Measurements from ENCODE around the gene DLX4. TPM values are rescaled to one million over a fixed set of nuclear protein-coding genes. Genes with fewer than 3 reads are reported as not detected.

Gene DLX4
- total RNA-seq, 1 experiment from 2014 or later: 0.44 TPM

GRCh38 chr17:49958723-49959122 lies 10.3 kb upstream of the DLX4 start:
- POLR2A ChIA-PET (ENCODE audit: unreplicated experiment): no interaction called here
- no peaks in the 10 kb centered on the region for H3F3A ChIP-seq (ENCODE audit: low read length, unreplicated experiment)
- no peaks in the 10 kb centered on the region for H3K79me2 ChIP-seq (ENCODE audit: low read length)
- intact Hi-C loops (cut with micrococcal nuclease): no loop called here
- no TSS peak for BruUV-seq (replicated peaks)
- H3K9me3 ChIP-seq (ENCODE audit: low read length): no peaks in the 10 kb centered on the region
- no peak overlapping the region for H3K4me3 ChIP-seq (ENCODE audit: low read length)
- CTCF ChIA-PET: no interaction called here
- peaks cover 4% of the 10 kb centered on the region; the same call in 1 of the 2 replicates for H3K27me3 ChIP-seq (ENCODE audit: low read length)
- DNase-seq (peak; percentile 53), ATAC-seq (peak; percentile 22; the same call in 1 of the 2 replicates)
- no peak overlapping the region for H3K27ac ChIP-seq (ENCODE audit: low read length)
- H3K4me2 ChIP-seq (ENCODE audit: low read length): 0 out of 2 replicates have a peak overlapping the region, but pooled peaks have one; percentile 12
- H3K4me1 ChIP-seq (ENCODE audit: insufficient read depth, low read length): peaks cover 13% of the 10 kb centered on the region
- no peak overlapping the region for H3K9ac ChIP-seq (ENCODE audit: low read length)
- no peak overlapping the region for H2AFZ ChIP-seq (ENCODE audit: low read length)
- no peaks in the 10 kb centered on the region for H4K20me1 ChIP-seq (ENCODE audit: low read length)
- TF ChIP-seq CTCF (conservative IDR thresholded peaks at IDR 0.05; ENCODE audit: low read depth, low read length) (no peak), EZH2phosphoT487 (IDR thresholded peaks at IDR 0.05; ENCODE audit: borderline replicate concordance, low read length) (no peak), EZH2 (IDR thresholded peaks at IDR 0.05; ENCODE audit: low read length, unreplicated experiment) (no peak)
- no peaks in the 10 kb centered on the region for H3K36me3 ChIP-seq (ENCODE audit: low read depth, low read length)
- no peaks in the 10 kb centered on the region for H3K9me2 ChIP-seq (replicated peaks; ENCODE audit: low read length)

DNA sequence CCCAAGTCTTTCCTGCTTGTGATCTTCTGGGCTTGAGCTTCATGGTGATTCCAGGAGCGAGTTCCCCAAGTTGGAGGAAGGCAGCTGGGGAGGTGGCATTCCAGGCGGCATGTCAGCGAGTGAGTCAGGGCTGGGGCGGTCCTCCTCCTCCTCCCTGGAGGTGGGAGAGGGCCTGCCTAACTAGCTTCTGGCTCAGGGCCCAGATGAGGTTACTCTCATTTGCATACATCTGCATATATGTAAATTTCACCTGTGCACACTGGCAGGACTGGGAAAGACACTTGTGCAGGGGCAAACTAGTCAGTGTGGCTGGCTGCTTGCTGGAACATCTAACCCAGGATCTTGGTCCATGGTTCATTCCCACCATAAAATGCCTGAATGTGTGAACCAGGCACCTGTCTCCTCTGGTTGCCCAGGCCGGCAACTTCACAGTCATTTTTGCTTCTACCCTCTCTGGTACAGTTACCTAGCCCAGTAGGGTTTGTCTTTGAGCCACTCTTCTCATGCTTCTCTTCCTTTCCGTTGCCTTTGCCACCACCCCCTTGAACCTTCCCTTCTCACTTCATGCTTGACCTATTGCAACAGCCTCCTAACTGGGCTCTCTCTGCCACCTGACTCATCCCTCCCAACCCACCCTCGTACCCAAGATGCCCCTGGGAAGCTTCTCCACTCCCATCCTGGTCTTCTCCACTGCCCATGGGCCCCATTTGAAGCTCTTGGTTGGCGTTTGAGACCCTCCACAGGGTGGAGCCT lies 9.6 kb upstream of the DLX4 start:
- Histone ChIP-seq H3K27me3 (ENCODE audit: low read length) (peaks cover 9% of the 10 kb centered on the region; the same call in 1 of the 2 replicates), H3K9me3 (ENCODE audit: low read length) (no peaks in the 10 kb centered on the region), H3K36me3 (ENCODE audit: low read depth, low read length) (no peaks in the 10 kb centered on the region), H3K4me3 (ENCODE audit: low read length) (no peak overlapping the region), H3K4me1 (ENCODE audit: insufficient read depth, low read length) (peaks cover 13% of the 10 kb centered on the region), H3K4me2 (ENCODE audit: low read length) (0 out of 2 replicates have a peak overlapping the region, but pooled peaks have one; percentile 12), H3K27ac (ENCODE audit: low read length) (no peak overlapping the region), H3K9ac (ENCODE audit: low read length) (no peak overlapping the region), H2AFZ (ENCODE audit: low read length) (no peak overlapping the region), H3F3A (ENCODE audit: low read length, unreplicated experiment) (no peaks in the 10 kb centered on the region), H3K79me2 (ENCODE audit: low read length) (no peaks in the 10 kb centered on the region), H4K20me1 (ENCODE audit: low read length) (no peaks in the 10 kb centered on the region), H3K9me2 (replicated peaks; ENCODE audit: low read length) (no peaks in the 10 kb centered on the region)
- POLR2A ChIA-PET (ENCODE audit: unreplicated experiment): no interaction called here
- CTCF ChIA-PET: no interaction called here
- intact Hi-C loops (cut with micrococcal nuclease): no loop called here
- ATAC-seq: peak; percentile 54
- DNase-seq: peak; percentile 71
- no peak for TF ChIP-seq EZH2phosphoT487 (IDR thresholded peaks at IDR 0.05; ENCODE audit: borderline replicate concordance, low read length)
- BruUV-seq (replicated peaks): no TSS peak

DNA sequence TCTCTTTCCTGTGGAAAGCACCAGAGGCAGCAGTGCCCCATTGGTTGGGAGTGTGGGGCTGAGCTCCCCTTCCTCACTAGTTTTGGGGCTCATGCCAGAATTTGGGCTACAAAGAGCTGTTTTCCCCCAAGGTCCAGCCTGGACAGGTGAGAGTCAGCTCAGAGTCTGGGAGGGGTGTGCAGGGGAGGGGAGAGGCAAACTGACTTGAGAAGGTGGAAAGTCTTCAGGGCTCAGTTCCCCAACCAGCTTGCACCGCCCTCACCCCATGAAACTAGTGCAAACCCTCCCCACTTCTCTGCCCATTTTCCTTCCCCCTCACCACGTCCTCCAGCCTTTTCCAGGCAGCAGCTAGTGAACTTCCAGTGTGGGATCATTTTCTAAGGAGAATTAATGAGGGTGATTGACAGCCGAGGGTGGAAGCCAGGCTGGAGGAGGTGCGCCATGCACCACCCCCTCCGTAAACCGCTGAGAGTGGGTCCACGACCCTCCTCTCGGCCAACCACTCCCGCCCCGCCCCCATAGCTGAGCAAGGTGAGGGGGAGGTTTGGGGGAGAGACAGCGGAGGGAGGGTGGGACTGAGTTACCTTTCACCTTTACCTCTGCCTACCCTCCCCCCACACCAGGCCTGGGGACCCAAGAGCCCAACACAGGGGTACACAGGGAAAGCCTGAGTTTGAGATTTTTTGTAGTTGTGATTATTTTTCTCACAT lies 6.2 kb upstream of the DLX4 start:
- peaks cover 9% of the 10 kb centered on the region for H3K4me1 ChIP-seq (ENCODE audit: insufficient read depth, low read length)
- ATAC-seq: no peak
- CTCF ChIA-PET: interaction anchor here (0.6 to 0.7 kb wide), 3 partner anchors 10 to 88 kb away, joined by 3 to 7 read pairs (median 4); no protein-coding TSS in a partner anchor
- no TSS peak for BruUV-seq (replicated peaks)
- no peak for DNase-seq
- H3K27me3 ChIP-seq (ENCODE audit: low read length): peaks cover 40% of the 10 kb centered on the region
- H3F3A ChIP-seq (ENCODE audit: low read length, unreplicated experiment): no peaks in the 10 kb centered on the region
- no peak overlapping the region for H3K9ac ChIP-seq (ENCODE audit: low read length)
- H3K36me3 ChIP-seq (ENCODE audit: low read depth, low read length): no peaks in the 10 kb centered on the region
- no peaks in the 10 kb centered on the region for H3K79me2 ChIP-seq (ENCODE audit: low read length)
- H3K4me3 ChIP-seq (ENCODE audit: low read length): no peak overlapping the region
- H3K4me2 ChIP-seq (ENCODE audit: low read length): no peak overlapping the region
- TF ChIP-seq CTCF (conservative IDR thresholded peaks at IDR 0.05; ENCODE audit: low read depth, low read length) (no peak), EZH2phosphoT487 (IDR thresholded peaks at IDR 0.05; ENCODE audit: borderline replicate concordance, low read length) (no peak), EZH2 (IDR thresholded peaks at IDR 0.05; ENCODE audit: low read length, unreplicated experiment) (no peak)
- intact Hi-C loops (cut with micrococcal nuclease): no loop called here
- H4K20me1 ChIP-seq (ENCODE audit: low read length): no peaks in the 10 kb centered on the region
- H3K9me2 ChIP-seq (replicated peaks; ENCODE audit: low read length): no peaks in the 10 kb centered on the region
- H3K9me3 ChIP-seq (ENCODE audit: low read length): no peaks in the 10 kb centered on the region
- H2AFZ ChIP-seq (ENCODE audit: low read length): no peak overlapping the region
- no peak overlapping the region for H3K27ac ChIP-seq (ENCODE audit: low read length)
- POLR2A ChIA-PET (ENCODE audit: unreplicated experiment): no interaction called here
